ENCODE data around the gene MMP12. TPM values are rescaled to one million over a fixed set of nuclear protein-coding genes. Genes with fewer than 3 reads are reported as not detected.

MMP12 gene
- total RNA-seq, 4 donors from 2014 or later, result 0.40 to 0.53 TPM; not detected in 2

DNA sequence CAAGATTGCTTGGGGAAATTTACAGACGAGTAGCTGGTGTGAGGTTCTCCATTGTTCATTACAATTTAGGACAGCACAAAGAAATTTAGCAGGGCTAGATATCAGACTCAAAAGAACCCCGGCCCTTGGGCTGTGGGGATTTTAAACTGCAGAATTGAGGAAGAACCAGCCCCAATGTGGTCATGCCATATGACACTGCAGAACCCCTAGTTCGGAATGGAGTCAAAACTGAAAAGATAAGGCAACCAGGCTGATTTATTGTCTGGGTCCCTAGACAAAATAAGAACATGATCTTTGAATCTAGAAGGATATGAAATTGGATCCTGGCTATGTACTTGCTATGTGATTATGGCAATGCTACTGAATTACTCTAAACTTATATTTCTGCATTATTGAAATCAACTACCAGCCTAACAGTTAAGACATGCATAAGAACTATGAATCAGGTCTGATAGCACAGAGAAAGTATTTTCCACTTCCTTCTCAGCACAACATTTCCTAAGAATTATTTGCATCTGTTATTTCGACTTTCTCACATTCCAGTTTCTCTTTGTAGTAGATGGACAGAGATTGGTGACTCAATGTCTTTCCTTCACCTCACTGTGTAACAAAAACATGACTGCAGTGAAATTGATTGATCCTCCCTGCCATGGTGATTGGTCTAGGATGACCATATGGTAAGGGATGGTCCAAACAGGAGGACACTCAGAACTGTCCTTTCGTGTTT lies 44.6 kb downstream of the MMP12 start:
- H3K4me1 ChIP-seq, result no peaks in the 10 kb centered on the region
- H3K36me3 ChIP-seq, result no peaks in the 10 kb centered on the region
- TF ChIP-seq POLR2A (IDR thresholded peaks at IDR 0.05), result no peak
- TF ChIP-seq, protein P1, sequence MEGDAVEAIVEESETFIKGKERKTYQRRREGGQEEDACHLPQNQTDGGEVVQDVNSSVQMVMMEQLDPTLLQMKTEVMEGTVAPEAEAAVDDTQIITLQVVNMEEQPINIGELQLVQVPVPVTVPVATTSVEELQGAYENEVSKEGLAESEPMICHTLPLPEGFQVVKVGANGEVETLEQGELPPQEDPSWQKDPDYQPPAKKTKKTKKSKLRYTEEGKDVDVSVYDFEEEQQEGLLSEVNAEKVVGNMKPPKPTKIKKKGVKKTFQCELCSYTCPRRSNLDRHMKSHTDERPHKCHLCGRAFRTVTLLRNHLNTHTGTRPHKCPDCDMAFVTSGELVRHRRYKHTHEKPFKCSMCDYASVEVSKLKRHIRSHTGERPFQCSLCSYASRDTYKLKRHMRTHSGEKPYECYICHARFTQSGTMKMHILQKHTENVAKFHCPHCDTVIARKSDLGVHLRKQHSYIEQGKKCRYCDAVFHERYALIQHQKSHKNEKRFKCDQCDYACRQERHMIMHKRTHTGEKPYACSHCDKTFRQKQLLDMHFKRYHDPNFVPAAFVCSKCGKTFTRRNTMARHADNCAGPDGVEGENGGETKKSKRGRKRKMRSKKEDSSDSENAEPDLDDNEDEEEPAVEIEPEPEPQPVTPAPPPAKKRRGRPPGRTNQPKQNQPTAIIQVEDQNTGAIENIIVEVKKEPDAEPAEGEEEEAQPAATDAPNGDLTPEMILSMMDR (IDR thresholded peaks at IDR 0.05), result no peak
- H3K27ac ChIP-seq, result no peak overlapping the region
- no peaks in the 10 kb centered on the region for H3K9me3 ChIP-seq
- H3K4me3 ChIP-seq, result no peak overlapping the region
- no peak for DNase-seq
- H3K27me3 ChIP-seq, result no peaks in the 10 kb centered on the region

GRCh38 chr11:102829316-102830000 lies 45.3 kb downstream of the MMP12 start:
- H3K27ac ChIP-seq, result no peak overlapping the region
- no peaks in the 10 kb centered on the region for H3K9me3 ChIP-seq
- H3K36me3 ChIP-seq, result no peaks in the 10 kb centered on the region
- no peak for DNase-seq
- no peaks in the 10 kb centered on the region for H3K27me3 ChIP-seq
- H3K4me1 ChIP-seq, result no peaks in the 10 kb centered on the region
- H3K4me3 ChIP-seq, result no peak overlapping the region
- TF ChIP-seq, protein P1 (IDR thresholded peaks at IDR 0.05), result no peak
- no peak for TF ChIP-seq POLR2A (IDR thresholded peaks at IDR 0.05)

- no peak overlapping the region for H3K4me3 ChIP-seq
These were observed 50.2 kb downstream of the MMP12 start for GRCh38 chr11:102824556-102824955.

GRCh38 chr11:102819491-102819890 lies 55.3 kb downstream of the MMP12 start:
- no peak for DNase-seq
- H3K4me3 ChIP-seq, result no peak overlapping the region

More at GRCh38 chr11:102824556-102824955, 50.2 kb downstream of the MMP12 start:
- H3K27ac ChIP-seq, result no peak overlapping the region
- H3K36me3 ChIP-seq, result no peaks in the 10 kb centered on the region
- H3K27me3 ChIP-seq, result no peaks in the 10 kb centered on the region
- H3K4me1 ChIP-seq, result no peaks in the 10 kb centered on the region
- no peak for DNase-seq
- H3K9me3 ChIP-seq, result no peaks in the 10 kb centered on the region
- TF ChIP-seq POLR2A (IDR thresholded peaks at IDR 0.05), result no peak
- TF ChIP-seq, protein P1 (IDR thresholded peaks at IDR 0.05), result no peak

DNA sequence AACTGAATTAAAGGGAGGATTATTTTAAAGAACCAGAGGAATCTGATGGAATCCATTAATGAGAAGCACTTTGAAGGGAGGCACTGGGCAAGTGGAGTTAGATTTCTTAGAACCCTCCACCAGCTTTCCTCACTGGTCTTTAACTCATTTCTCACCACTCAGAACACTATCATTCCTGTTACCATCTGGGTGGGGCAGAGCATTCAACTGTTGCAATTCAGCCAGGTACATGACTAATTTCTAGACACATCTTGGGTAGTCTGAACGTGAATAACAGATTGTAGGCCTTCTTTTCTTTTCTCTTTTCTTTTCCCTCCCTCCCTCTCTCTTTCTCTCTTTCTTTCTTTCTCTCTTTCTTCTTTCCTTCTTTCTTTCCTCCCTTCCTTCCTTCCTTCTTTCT lies 61.3 kb downstream of the MMP12 start:
- H3K27ac ChIP-seq, result no peak overlapping the region
- H3K27me3 ChIP-seq, result no peaks in the 10 kb centered on the region
- no peaks in the 10 kb centered on the region for H3K9me3 ChIP-seq
- H3K36me3 ChIP-seq, result no peaks in the 10 kb centered on the region
- DNase-seq, result no peak
- TF ChIP-seq, protein P1 (IDR thresholded peaks at IDR 0.05), result no peak
- TF ChIP-seq POLR2A (IDR thresholded peaks at IDR 0.05), result no peak
- H3K4me1 ChIP-seq, result no peaks in the 10 kb centered on the region
- no peak overlapping the region for H3K4me3 ChIP-seq

More at GRCh38 chr11:102819491-102819890, 55.3 kb downstream of the MMP12 start:
- H3K27ac ChIP-seq, result no peak overlapping the region
- no peaks in the 10 kb centered on the region for H3K4me1 ChIP-seq
- TF ChIP-seq, protein P1 (IDR thresholded peaks at IDR 0.05), result no peak
- no peak for TF ChIP-seq POLR2A (IDR thresholded peaks at IDR 0.05)
- no peaks in the 10 kb centered on the region for H3K36me3 ChIP-seq
- H3K9me3 ChIP-seq, result no peaks in the 10 kb centered on the region
- H3K27me3 ChIP-seq, result no peaks in the 10 kb centered on the region

Small RNA genes lying within 50 kb of the gene (small RNA-seq; reads per million reads assigned to genes)
- gene RNU7-159P, result 0 reads per million in 2 donors

Other genes with a start within 250 kb of the MMP12 start
- not detected for gene MMP20, start 249.7 kb downstream of the MMP12 start, total RNA-seq
- gene MMP27, start 169.2 kb downstream of the MMP12 start, total RNA-seq, result under 1 TPM in 1 of 4 donors, not detected in 3; 0.40 TPM
- gene MMP8, start 150.0 kb downstream of the MMP12 start, total RNA-seq, result not detected
- under 1 TPM in 1 of 4 donors, not detected in 3; 0.54 TPM for gene MMP10, start 94.4 kb downstream of the MMP12 start, total RNA-seq
- gene MMP1, start 76.8 kb downstream of the MMP12 start, total RNA-seq, result 1 to 10 TPM in 2 of 4 donors, under 1 TPM in 2; 0.35 to 1.7 (median 1.0) TPM
- 1 to 10 TPM in 2 of 4 donors, not detected in 2; 1.5 to 1.8 TPM for gene MMP3, start 31.4 kb downstream of the MMP12 start, total RNA-seq
- gene MMP13, start 80.8 kb upstream of the MMP12 start, total RNA-seq, result not detected
- 10 to 100 TPM; 27.6 to 50.1 (median 33.8) TPM for gene DCUN1D5, start 217.2 kb upstream of the MMP12 start, total RNA-seq
- gene DYNC2H1, start 234.4 kb upstream of the MMP12 start, total RNA-seq, result 10 to 100 TPM in 2 of 4 donors, 1 to 10 TPM in 2; 4.7 to 14.0 (median 8.1) TPM

Measured in Peyer's patch (tissue), 4 donors.